Measurements from ENCODE around the gene SAMD13. TPM values are rescaled to one million over a fixed set of nuclear protein-coding genes. Genes with fewer than 3 reads are reported as not detected.

Gene SAMD13
- total RNA-seq, 1 donor, result under 0.01 TPM

- Histone ChIP-seq H3K4me2 (ENCODE audit: insufficient read depth, low read length) (peak overlapping the region; percentile 47), H3K27me3 (ENCODE audit: insufficient read depth, low read length) (no peaks in the 10 kb centered on the region), H3K79me2 (ENCODE audit: insufficient read depth, low read length) (no peaks in the 10 kb centered on the region), H3K4me1 (ENCODE audit: insufficient read depth, low read length) (peaks cover 29% of the 10 kb centered on the region), H3K36me3 (ENCODE audit: insufficient read depth, low read length) (no peaks in the 10 kb centered on the region), H4K20me1 (ENCODE audit: insufficient read depth, low read length) (no peaks in the 10 kb centered on the region), H3K9me3 (ENCODE audit: low read depth, low read length) (no peaks in the 10 kb centered on the region), H3K27ac (ENCODE audit: low read depth, low read length) (no peak overlapping the region), H2AFZ (ENCODE audit: low read length) (peak overlapping the region; percentile 56), H3K4me3 (ENCODE audit: insufficient read depth, low read length) (peak overlapping the region; percentile 16)
- TF ChIP-seq, protein P1, sequence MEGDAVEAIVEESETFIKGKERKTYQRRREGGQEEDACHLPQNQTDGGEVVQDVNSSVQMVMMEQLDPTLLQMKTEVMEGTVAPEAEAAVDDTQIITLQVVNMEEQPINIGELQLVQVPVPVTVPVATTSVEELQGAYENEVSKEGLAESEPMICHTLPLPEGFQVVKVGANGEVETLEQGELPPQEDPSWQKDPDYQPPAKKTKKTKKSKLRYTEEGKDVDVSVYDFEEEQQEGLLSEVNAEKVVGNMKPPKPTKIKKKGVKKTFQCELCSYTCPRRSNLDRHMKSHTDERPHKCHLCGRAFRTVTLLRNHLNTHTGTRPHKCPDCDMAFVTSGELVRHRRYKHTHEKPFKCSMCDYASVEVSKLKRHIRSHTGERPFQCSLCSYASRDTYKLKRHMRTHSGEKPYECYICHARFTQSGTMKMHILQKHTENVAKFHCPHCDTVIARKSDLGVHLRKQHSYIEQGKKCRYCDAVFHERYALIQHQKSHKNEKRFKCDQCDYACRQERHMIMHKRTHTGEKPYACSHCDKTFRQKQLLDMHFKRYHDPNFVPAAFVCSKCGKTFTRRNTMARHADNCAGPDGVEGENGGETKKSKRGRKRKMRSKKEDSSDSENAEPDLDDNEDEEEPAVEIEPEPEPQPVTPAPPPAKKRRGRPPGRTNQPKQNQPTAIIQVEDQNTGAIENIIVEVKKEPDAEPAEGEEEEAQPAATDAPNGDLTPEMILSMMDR (IDR thresholded peaks at IDR 0.05; ENCODE audit: extremely low read depth, low read depth, low read length), result no peak
- no peak for DNase-seq (ENCODE audit: insufficient read length, low spot score, missing footprints)
These were observed 61.5 kb downstream of the SAMD13 start for GRCh38 chr1:84363019-84363418.

- Histone ChIP-seq H3K4me1 (ENCODE audit: insufficient read depth, low read length) (peaks cover 29% of the 10 kb centered on the region), H3K27me3 (ENCODE audit: insufficient read depth, low read length) (no peaks in the 10 kb centered on the region), H2AFZ (ENCODE audit: low read length) (no peak overlapping the region), H3K4me3 (ENCODE audit: insufficient read depth, low read length) (no peak overlapping the region), H3K27ac (ENCODE audit: low read depth, low read length) (no peak overlapping the region), H3K36me3 (ENCODE audit: insufficient read depth, low read length) (no peaks in the 10 kb centered on the region), H3K79me2 (ENCODE audit: insufficient read depth, low read length) (no peaks in the 10 kb centered on the region), H3K9me3 (ENCODE audit: low read depth, low read length) (no peaks in the 10 kb centered on the region), H4K20me1 (ENCODE audit: insufficient read depth, low read length) (no peaks in the 10 kb centered on the region), H3K4me2 (ENCODE audit: insufficient read depth, low read length) (peak overlapping the region; percentile 47)
- TF ChIP-seq, protein P1 (IDR thresholded peaks at IDR 0.05; ENCODE audit: extremely low read depth, low read depth, low read length), result no peak
- no peak for DNase-seq (ENCODE audit: insufficient read length, low spot score, missing footprints)
These were observed 62.1 kb downstream of the SAMD13 start for GRCh38 chr1:84363622-84364021.

DNA sequence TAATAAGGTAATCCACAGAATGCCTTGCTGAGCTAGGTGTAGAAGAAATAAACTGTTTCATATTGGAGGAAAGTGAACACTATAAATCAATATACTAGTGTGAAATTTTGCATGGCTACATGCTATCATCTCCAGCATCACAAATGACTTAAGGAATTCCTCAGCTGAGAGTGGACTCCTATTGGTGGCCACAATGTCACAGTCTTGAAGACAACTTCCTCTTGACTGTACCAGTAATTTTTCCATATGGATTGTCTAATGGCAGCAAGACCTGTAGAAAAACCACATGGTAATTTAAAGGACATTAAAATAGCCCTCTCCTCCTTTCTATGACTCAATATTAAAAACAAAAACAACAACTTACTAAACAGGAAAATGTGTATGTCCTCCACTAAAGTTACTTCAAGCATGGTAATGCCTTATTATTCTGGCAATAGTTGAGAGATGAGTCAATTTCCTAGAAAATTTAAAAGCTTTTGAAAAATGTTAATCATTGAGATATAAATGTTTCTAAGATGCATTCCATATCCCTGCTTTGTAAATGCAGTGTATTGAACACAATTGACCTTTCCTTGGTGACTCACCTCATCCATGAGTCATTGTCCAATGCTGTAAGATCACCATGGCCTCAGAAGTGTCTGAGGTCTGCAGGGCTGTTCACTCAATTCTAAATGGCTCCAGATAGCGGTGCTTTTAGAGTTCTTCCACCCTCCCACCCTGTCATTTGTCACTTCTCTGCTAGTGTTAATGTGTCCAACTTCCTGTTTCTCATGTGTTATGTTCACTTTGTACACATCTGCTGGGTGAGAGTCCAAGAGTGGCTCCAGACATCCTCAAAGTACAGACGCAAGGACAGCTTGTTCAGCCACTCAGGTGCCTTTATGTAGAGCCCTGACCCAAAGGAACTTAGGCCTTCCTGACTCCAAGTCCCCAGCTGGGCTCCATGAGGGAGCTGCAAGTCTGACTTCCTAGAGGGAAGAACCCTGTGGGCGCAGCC lies 64.0 kb downstream of the SAMD13 start:
- H3K36me3 ChIP-seq (ENCODE audit: insufficient read depth, low read length), result no peaks in the 10 kb centered on the region
- no peaks in the 10 kb centered on the region for H3K27me3 ChIP-seq (ENCODE audit: insufficient read depth, low read length)
- DNase-seq (ENCODE audit: insufficient read length, low spot score, missing footprints), result peak; percentile 65
- H3K4me1 ChIP-seq (ENCODE audit: insufficient read depth, low read length), result peaks cover 29% of the 10 kb centered on the region
- H3K4me2 ChIP-seq (ENCODE audit: insufficient read depth, low read length), result peak overlapping the region; percentile 62
- H3K4me3 ChIP-seq (ENCODE audit: insufficient read depth, low read length), result peak overlapping the region; percentile 13
- no peaks in the 10 kb centered on the region for H4K20me1 ChIP-seq (ENCODE audit: insufficient read depth, low read length)
- TF ChIP-seq, protein P1 (IDR thresholded peaks at IDR 0.05; ENCODE audit: extremely low read depth, low read depth, low read length), result no peak
- H2AFZ ChIP-seq (ENCODE audit: low read length), result peak overlapping the region; percentile 45
- peak overlapping the region; percentile 75 for H3K27ac ChIP-seq (ENCODE audit: low read depth, low read length)
- no peaks in the 10 kb centered on the region for H3K9me3 ChIP-seq (ENCODE audit: low read depth, low read length)
- no peaks in the 10 kb centered on the region for H3K79me2 ChIP-seq (ENCODE audit: insufficient read depth, low read length)

- H3K9me3 ChIP-seq (ENCODE audit: low read depth, low read length), result no peaks in the 10 kb centered on the region
- H3K4me2 ChIP-seq (ENCODE audit: insufficient read depth, low read length), result no peak overlapping the region
- H3K27ac ChIP-seq (ENCODE audit: low read depth, low read length), result peak overlapping the region; percentile 75
- no peaks in the 10 kb centered on the region for H4K20me1 ChIP-seq (ENCODE audit: insufficient read depth, low read length)
- H3K36me3 ChIP-seq (ENCODE audit: insufficient read depth, low read length), result no peaks in the 10 kb centered on the region
- no peak overlapping the region for H3K4me3 ChIP-seq (ENCODE audit: insufficient read depth, low read length)
- H3K79me2 ChIP-seq (ENCODE audit: insufficient read depth, low read length), result no peaks in the 10 kb centered on the region
- H3K27me3 ChIP-seq (ENCODE audit: insufficient read depth, low read length), result no peaks in the 10 kb centered on the region
- peak; percentile 58 for DNase-seq (ENCODE audit: insufficient read length, low spot score, missing footprints)
- TF ChIP-seq, protein P1 (IDR thresholded peaks at IDR 0.05; ENCODE audit: extremely low read depth, low read depth, low read length), result no peak
- H2AFZ ChIP-seq (ENCODE audit: low read length), result no peak overlapping the region
- peaks cover 33% of the 10 kb centered on the region for H3K4me1 ChIP-seq (ENCODE audit: insufficient read depth, low read length)
These were observed 65.3 kb downstream of the SAMD13 start for GRCh38 chr1:84366786-84367185.

Data from osteoblast (primary cell).